Erythroblast (primary cell): ENCODE results near the gene GNGT2.

Source experiments
- GATA1 ChIP-seq: IDR thresholded peaks from 2 replicates; pipeline ENCODE4 v1.6.1; 2011; ENCODE audit warnings: low read depth, mild to moderate bottlenecking, control low read depth, low read length, moderate library complexity
- POLR2A ChIP-seq: IDR thresholded peaks from 2 replicates; pipeline ENCODE4 v1.6.1; 2011; ENCODE audit warnings: mild to moderate bottlenecking, low read length

DNA sequence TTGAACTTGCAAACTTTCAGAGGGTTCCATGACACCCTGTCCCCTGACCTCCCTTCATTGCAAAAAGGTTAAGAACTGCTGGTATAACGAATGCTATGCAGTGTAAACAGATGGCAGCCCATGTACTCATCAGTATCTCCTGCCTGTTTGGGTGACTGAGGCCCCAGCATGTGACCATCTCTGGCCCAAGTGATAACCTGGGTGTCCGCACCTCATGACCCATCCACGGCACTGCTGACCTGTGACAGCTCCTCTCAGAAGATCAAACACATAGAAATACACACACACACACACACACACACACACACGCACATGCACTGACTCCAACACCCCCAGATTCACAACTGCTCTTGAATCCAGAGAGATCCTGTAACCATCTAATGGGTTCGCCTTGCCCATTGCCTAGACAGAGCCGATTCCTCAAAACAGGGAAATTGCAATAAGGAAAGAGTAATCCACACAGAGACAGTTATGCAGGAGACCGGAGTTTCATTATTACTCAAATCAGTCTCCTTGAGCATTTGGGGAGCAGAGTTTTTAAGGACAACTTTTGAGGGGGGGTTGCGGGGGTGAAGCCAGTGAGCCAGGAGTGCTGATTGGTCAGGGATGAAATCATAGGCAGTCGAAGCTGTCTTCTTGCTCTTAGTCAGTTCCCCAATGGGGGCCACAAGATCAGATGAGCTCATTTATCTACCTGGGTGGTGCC, 31.5 kb upstream of the GNGT2 start:
- TF ChIP-seq POLR2A (no peak), GATA1 (no peak)
